Transverse colon (tissue), 4 donors: ENCODE measurements around the gene CCDC185. TPM values are rescaled to one million over a fixed set of nuclear protein-coding genes. Genes with fewer than 3 reads are reported as not detected.

Experiments used
- DNase-seq: peaks from one replicate; pipeline ENCODE4 v3.0.0-alpha.2; 2019
- H3K27ac ChIP-seq, 4 donors: fragments of 200-600 bp; sonication (generic); 2 replicates each; pipeline ENCODE4 v1.5.1; 2016 to 2018; ENCODE audit warnings: inconsistent platforms in 4 of 4
- H3K27me3 ChIP-seq: fragments of 200-600 bp; sonication (generic); 2 replicates; pipeline ENCODE4 v1.5.1; 2017; ENCODE audit warnings: inconsistent platforms
- H3K36me3 ChIP-seq, 4 donors: fragments of 200-600 bp; sonication (generic); 2 replicates each; pipeline ENCODE4 v1.5.1; 2017 to 2019; ENCODE audit warnings: inconsistent platforms in 4 of 4
- H3K4me1 ChIP-seq, 4 donors: fragments of 200-600 bp; sonication (generic); 2 replicates each; pipeline ENCODE4 v1.5.1; 2017 to 2020; ENCODE audit warnings: inconsistent platforms in 4 of 4
- H3K4me3 ChIP-seq, 4 donors: fragments of 200-600 bp; sonication (generic); 1 replicate in 1 of 4; 2 replicates in 3 of 4; pipeline versions ENCODE4 v1.5.1 to v1.6.1; 2017 to 2019; ENCODE audit warnings: inconsistent platforms in 4 of 4
- H3K9me3 ChIP-seq, 2 donors: fragments of 200-600 bp; sonication (generic); 2 replicates each; pipeline ENCODE4 v1.5.1; 2017 to 2019; ENCODE audit warnings: inconsistent platforms in 2 of 2
- CTCF ChIP-seq, 5 experiments: fragments of 200-600 bp in 3 of 5; fragments of 450-650 bp in 2 of 5; sonication (generic) in 3 of 5; IDR thresholded peaks; 1 replicate in 2 of 5; 2 replicates in 3 of 5; pipeline ENCODE4 v1.5.1; 2016 to 2017; ENCODE audit warnings: antibody characterized with exemption in 5 of 5, inconsistent platforms in 3 of 5, mild to moderate bottlenecking in 2 of 5, moderate library complexity in 1 of 5
- EP300 ChIP-seq: sonication (generic); formaldehyde crosslinking; IDR thresholded peaks from one replicate; pipeline ENCODE4 v1.6.1; 2017; ENCODE audit warnings: antibody characterized with exemption, low read depth
- POLR2A ChIP-seq: fragments of 450-650 bp; IDR thresholded peaks from one replicate; pipeline ENCODE4 v1.6.1; 2016; ENCODE audit warnings: antibody characterized with exemption, mild to moderate bottlenecking, moderate library complexity
- POLR2AphosphoS5 ChIP-seq, 3 donors: sonication (generic); formaldehyde crosslinking; IDR thresholded peaks; one replicate each; pipeline ENCODE4 v1.6.1; 2016; ENCODE audit warnings: antibody characterized with exemption in 3 of 3
- WGBS, 2 donors: methylation state at CpG; one replicate each; pipeline ENCODE4 v1.1.5; 2018; ENCODE audit warnings: low coverage in 1 of 2; 5-methylcytosine and 5-hydroxymethylcytosine counted together
- in situ Hi-C, 4 donors: fragments of 200-750 bp; cut with MboI; loops; one replicate each; pipeline versions ENCODE4 v1.15.0 to v1.15.1; 2017; ENCODE audit warnings: low sequenced_read_pairs in 3 of 4, low pct_ligation_motif_present in 1 of 4, low pct_unique_long_range_greater_than_20kb in 1 of 4
- intact Hi-C: fragments of 100-400 bp; cut with DNase I; formaldehyde crosslinking; loops from one replicate; pipeline ENCODE4 v1.15.1; 2023; ENCODE audit warnings: low total_unique reads
- total RNA-seq, 4 donors: library from RNA; depleted of rRNA; stranded (reverse); fragments of >200 nt; gene quantifications; one replicate each; pipeline ENCODE4 v1.1.0, GENCODE V29; 2016

CCDC185 gene
- total RNA-seq, 4 donors from 2014 or later = not detected

GRCh38 chr1:223403184-223403815 is 10.1 kb downstream of the CCDC185 start:
- no peaks in the 10 kb centered on the region for H3K9me3 ChIP-seq
- no peaks in the 10 kb centered on the region for H3K36me3 ChIP-seq
- intact Hi-C loops = no loop called here
- 63 to 65% methylated on average over 3 of the region's 3 CpGs for WGBS, 2 donors
- H3K4me1 ChIP-seq = no peaks in the 10 kb centered on the region
- TF ChIP-seq CTCF (IDR thresholded peaks at IDR 0.05) (no peak), POLR2AphosphoS5 (IDR thresholded peaks at IDR 0.05) (no peak), EP300 (no peak), POLR2A (no peak)
- no peak for DNase-seq
- H3K27ac ChIP-seq = no peak overlapping the region
- H3K4me3 ChIP-seq = no peak overlapping the region
- H3K27me3 ChIP-seq = no peaks in the 10 kb centered on the region
- in situ Hi-C loops = no loop called here

GRCh38 chr1:223405507-223405906 is 12.3 kb downstream of the CCDC185 start:
- Histone ChIP-seq H3K4me3 (no peak overlapping the region), H3K27ac (no peak overlapping the region), H3K4me1 (no peaks in the 10 kb centered on the region), H3K9me3 (no peaks in the 10 kb centered on the region), H3K36me3 (no peaks in the 10 kb centered on the region), H3K27me3 (no peaks in the 10 kb centered on the region)
- 70 to 78% methylated on average over 2 to 3 of the region's 3 CpGs for WGBS, 2 donors
- in situ Hi-C loops (no loop called here), intact Hi-C loops (no loop called here)
- no peak for DNase-seq
- no peak for TF ChIP-seq EP300
- TF ChIP-seq POLR2A = no peak
- no peak for TF ChIP-seq CTCF (IDR thresholded peaks at IDR 0.05)
- no peak for TF ChIP-seq POLR2AphosphoS5 (IDR thresholded peaks at IDR 0.05)

- in situ Hi-C loops = no loop called here
These were observed 16.8 kb downstream of the CCDC185 start for GRCh38 chr1:223410036-223410435.

GRCh38 chr1:223411309-223411708 is 18.1 kb downstream of the CCDC185 start:
- WGBS, 2 donors = 44 to 53% methylated on average over 2 of the region's 2 CpGs
- Histone ChIP-seq H3K9me3 (no peaks in the 10 kb centered on the region), H3K27ac (no peak overlapping the region), H3K36me3 (no peaks in the 10 kb centered on the region), H3K27me3 (no peaks in the 10 kb centered on the region), H3K4me1 (no peaks in the 10 kb centered on the region), H3K4me3 (no peak overlapping the region)
- no peak for DNase-seq
- in situ Hi-C loops (no loop called here), intact Hi-C loops (no loop called here)
- TF ChIP-seq CTCF (IDR thresholded peaks at IDR 0.05) (no peak), POLR2A (no peak), POLR2AphosphoS5 (IDR thresholded peaks at IDR 0.05) (no peak), EP300 (no peak)

More at GRCh38 chr1:223410036-223410435, 16.8 kb downstream of the CCDC185 start:
- H3K4me3 ChIP-seq = no peak overlapping the region
- no peaks in the 10 kb centered on the region for H3K36me3 ChIP-seq
- TF ChIP-seq EP300 = no peak
- TF ChIP-seq POLR2AphosphoS5 (IDR thresholded peaks at IDR 0.05) = no peak
- no peak for TF ChIP-seq CTCF (IDR thresholded peaks at IDR 0.05)
- no peak for TF ChIP-seq POLR2A
- H3K27me3 ChIP-seq = no peaks in the 10 kb centered on the region
- H3K9me3 ChIP-seq = no peaks in the 10 kb centered on the region
- DNase-seq = no peak
- H3K4me1 ChIP-seq = no peaks in the 10 kb centered on the region
- no peak overlapping the region for H3K27ac ChIP-seq
- intact Hi-C loops = no loop called here
